ENCODE measurements around the gene RASSF9.

RASSF9 gene

DNA sequence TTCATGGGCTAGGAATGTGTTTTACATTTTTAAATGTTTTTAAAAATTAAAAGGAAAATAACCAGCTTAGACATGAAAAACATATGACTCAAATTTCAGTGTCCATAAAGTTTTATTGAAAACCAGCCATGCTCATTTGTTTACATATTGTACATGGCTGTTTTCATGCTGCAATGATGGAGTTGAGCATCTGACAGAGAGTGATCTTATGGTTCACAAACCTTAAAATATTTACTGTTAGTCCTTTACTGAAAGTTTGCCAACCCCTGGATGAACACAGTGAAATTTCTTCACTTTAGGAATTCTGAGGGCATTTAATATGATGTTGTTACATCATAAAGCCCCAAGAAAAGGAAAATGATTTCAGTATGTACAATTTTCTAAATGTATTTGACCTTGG is 16.1 kb downstream of the RASSF9 start:
- DNase-seq, result no peak

DNA sequence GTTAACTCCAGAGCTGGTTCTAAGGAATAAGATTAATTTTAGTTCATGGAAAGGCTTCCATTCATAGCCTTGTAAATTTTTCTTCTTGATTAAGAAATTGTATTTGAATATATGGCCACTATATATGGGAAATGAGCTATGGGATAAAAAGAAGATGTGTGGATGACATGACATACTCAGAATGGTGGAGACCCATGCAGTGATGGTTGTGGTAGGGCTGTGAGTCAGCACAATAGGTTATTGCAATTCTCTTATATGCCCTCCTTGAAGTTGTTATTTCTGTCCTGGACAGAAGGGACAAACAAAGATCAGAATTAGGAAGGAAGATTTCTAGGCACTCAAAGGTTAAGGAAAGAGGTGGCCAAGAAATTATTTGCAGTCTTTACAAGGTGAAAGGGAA is 21.5 kb downstream of the RASSF9 start:
- no peak for DNase-seq

DNA sequence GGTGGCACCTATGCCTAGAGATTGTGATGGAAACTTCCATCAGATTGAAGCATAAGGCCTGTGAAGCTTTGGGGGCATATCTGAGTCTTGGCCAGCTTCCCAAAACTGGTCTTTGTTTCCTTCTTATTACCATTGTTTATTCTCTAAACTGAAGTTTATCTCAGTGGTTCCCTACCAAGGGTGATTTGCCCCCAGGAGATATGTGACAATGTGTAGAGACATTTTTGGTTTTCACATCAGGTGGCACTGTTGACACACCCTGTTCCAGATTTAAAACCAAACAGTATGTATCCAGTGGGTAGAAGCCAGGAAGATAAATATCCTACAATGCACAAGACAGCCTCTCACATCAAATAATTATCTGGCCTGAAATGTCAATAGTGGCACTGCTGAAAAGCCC is 22.1 kb downstream of the RASSF9 start:
- DNase-seq, result no peak

DNA sequence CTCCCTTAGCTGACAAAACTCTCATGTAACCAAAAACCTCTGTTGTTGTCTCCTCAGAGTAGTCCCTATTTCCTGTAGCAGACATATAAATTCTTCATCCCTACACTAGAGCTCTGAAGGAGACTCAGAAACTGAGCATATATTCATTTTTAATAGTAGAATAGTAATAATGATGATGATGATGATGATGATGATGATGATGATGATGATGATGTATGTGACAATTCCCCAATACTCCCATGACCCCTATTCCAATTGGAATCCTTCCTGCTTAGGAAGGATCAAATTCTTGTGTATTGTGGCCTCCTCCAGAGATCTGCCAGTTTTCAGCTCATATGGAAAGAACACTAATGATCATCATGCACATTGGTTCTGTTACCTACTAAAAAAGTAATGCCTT is 26.7 kb downstream of the RASSF9 start:
- DNase-seq, result no peak

GRCh38 chr12:85807730-85808129 is 28.5 kb downstream of the RASSF9 start:
- DNase-seq, result no peak

DNA sequence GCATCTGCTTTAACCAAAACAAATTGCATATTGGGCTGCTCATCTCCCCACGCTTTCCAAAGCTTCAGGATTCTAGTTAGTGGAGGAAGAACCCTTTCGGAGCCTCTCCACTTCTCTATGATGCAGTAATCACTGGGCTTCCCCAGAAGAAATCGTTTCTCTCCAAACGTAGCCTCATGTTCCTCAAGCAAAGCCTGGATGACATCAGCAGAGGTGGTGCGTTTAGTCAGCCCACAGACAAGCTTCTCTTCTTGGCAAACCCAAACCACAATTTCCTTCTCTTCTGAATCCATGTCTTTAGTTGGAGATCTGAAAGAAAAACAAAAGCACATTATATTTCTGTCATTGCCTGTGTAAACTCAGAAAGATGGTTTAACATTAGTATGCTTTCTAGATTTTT is 30.6 kb downstream of the RASSF9 start:
- no peak for DNase-seq

DNA sequence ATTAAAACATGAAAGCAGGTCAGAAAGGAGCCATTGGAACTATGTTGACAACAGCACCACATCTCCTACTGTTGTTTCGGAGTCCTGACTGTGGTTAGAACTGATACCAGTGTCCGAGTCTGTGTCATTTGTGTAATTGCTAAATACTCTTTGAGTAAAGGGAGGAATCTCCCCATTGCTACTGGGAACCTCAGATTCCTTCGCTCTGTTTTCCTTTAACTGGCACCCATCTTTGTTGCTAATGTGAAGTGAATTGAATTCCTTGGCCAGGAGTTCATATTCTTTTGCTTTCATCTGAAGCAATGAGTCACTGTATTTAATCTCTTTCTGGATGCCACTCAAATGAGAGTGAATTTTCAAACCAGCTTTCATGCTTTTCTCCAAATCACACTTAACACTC is 31.5 kb downstream of the RASSF9 start:
- DNase-seq, result no peak

- no peak for DNase-seq
Observed at GRCh38 chr12:85803923-85804322, 32.3 kb downstream of the RASSF9 start.

DNA sequence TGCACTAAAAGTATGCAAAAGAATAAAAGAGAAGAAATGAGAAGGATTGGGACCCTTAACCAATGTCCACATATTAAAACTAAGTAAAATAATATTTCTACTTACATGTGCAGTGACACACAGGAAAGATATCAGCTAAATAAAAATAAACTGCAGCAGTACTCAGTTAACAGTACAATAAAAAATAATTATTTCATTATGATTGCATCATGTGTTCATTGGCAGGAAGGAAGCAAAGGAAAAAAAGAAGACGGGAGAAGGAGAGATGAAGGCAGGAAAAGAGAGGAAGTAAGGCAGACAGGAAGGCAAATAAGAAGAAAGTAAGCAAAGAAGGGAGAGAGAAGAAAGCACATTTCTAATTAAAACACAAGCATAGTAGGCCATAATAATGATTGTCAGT is 33.0 kb downstream of the RASSF9 start:
- DNase-seq, result no peak

DNA sequence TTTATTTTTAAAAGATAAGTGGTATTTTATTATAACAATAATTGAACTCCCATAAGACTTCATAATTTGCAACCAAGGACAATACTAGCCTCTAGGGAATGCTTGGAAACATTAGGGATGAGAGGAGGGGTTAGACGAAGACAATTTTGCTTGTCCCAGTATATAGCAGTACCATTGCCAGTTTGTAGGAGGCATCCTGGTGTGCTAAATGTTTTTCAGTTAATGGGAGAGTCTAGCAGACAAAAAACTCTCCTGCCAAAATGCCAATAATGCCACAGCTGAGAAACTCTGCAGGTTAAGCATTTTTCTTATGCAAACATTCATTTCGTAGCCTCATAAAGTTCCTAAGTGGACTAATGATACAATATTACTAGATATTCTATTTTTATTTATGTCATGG is 38.1 kb downstream of the RASSF9 start:
- DNase-seq, result no peak

DNA sequence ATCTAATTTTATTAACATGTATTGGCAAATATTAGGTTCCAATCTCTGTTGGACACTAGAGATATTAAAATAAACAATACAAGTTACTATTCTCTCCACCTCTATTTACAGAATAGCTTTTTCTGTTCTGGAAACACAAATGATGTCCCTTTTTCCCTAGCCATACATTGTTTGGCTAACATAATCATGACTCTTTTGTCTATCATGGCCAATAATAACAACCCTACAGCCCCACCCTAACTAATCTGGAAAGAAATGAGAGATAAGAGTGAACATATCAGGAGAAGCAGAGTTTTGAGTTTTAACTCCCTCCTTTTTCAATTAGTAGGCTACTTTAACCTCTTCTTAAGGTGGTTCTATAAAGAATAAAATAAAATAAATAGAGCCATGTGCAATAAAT is 40.2 kb downstream of the RASSF9 start:
- DNase-seq, result no peak

DNA sequence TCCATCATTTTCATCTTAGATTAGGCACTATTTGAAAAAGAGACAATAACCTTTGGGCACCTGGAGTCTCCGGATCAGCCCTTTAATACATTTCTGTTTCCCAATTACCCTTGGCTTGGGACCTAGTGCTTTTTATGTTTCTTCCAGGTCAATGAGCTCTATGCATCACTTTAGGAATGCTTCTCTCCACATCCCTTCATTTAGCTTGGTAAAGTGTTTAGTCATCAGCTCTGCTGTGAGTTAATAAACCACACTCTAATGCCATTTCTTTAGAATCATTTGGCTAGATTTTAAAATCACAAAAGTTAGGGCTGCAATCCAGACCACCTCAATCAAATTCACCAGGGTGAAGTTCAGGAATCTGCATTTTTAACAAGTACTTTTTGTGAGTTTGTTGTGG is 41.7 kb downstream of the RASSF9 start:
- no peak for DNase-seq

DNA sequence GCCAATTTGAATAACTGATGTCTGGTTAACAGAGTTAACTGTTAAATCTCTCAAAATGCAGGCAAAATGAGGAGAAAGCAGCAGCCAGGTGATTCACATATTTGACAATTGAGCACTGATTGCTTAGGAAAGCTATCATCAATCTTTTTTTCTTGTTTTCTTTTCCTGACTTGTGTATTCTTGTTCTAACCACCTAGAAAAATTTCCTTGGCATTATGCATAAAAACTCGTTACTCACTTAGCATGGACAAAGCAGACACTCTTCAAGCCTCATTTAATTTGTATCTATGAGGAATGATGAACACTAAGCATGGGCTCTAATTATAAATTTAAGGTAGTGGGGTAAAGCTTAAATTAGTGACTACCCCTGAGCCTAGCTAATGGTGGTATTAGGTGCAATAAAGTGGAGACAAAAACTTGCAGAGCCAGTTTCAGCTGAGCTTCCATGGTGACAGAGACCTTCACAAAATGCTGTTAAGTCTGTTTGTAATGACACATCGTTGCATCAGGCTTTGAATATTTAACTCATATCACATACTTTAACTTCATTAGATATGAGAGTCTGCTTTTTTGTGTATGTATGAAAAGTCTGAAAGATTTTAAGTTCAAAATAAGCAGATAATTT is 52.0 kb downstream of the RASSF9 start:
- no peak for DNase-seq

DNA sequence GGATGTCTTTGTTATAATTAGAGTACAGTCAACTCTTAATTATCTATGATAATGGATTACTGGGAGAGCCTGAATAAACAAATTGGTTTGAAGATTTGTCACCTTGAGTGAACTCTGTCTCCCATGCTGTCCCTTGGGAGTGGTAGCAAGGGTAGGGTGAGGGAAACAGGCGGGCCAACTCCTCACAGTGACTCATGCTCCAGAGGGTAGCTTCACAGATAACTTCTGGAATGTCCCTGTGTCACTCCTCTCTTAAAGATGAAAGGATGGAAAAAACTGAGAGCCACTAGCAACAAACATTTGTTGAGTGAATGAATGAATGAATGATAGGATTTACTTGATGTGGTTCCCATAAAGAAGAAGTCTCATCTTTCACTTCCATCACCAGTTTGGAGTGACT is 53.5 kb downstream of the RASSF9 start:
- no peak for DNase-seq

DNA sequence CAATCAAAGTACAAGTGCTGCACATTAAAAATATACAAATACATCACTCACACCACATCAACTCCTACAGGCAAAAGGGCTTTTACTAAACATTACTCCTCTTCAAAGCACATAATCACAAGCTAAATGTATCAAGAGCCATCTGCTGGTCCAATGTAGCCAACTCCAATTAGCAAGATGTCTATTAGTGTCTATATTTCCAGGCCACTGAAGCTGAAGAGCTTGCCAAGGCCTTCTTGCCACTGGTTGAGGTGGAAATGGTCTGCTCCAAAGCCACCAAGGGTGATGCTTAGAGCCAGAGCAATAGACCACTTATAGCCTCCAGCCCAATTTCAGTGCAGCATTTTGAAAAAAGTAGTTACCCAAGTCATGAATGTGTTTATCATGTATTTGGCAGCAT is 54.4 kb downstream of the RASSF9 start:
- no peak for DNase-seq

- DNase-seq, result no peak
Observed at GRCh38 chr12:85779768-85780167, 56.4 kb downstream of the RASSF9 start.

DNA sequence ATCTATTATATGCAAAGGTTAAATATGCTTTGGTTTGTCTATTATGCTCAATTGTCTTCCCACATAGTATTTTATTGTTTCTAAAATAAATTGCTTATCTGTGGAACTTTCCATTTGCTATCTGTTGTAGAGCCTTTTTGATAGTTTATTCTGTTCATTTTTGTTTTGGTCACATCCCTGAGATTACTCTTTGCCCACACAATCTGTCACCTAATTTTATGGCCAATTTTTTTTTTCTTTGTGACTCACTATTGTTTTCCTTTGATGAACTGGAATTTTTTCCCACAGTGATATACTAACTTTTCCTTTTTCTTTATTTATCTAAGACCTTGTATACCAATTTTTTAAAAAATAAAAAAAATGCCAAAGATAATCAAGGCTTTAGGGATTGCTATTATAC is 61.1 kb downstream of the RASSF9 start:
- DNase-seq, result no peak

- DNase-seq, result no peak
Observed at GRCh38 chr12:85765453-85765869, 70.7 kb downstream of the RASSF9 start.

DNA sequence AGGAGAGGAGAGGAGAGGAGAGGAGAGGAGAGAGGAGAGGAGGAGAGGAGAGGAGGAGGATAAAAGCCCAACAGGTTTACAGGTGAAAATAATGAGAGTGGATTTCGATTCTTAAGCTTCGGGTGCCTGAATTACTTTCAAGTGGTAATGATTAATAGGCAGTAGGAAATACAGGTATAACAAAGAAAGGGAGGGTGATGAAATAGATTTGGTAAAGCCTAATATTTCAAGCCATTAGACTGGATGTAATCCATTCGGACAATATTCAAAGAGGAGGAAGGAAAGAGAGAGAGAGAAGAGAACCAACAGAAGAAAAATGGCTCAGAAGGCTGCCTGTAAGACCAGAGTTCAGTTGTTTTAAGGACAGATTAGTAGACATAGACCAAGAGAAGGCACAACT is 76.6 kb downstream of the RASSF9 start:
- no peak for DNase-seq

- DNase-seq, result no peak
Observed at GRCh38 chr12:85759091-85759490, 77.1 kb downstream of the RASSF9 start.

DNA sequence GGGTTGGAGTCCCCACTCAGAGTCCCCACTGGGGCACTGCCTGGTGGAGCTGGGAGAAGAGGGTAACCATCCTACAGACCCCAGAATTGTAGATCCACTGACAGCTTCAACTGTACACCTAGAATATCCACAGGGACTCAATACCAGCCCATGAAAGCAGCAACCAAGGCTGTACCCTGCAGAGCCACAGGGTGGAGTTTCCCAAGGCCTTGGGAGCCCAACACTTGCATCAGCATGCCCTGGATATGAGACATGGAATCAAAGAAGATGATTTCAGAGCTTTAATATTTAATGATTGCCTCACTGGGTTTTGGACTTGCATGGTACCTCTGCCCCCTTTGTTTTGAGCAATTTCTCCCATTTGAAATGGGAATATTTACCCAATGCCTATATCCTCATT is 80.4 kb downstream of the RASSF9 start:
- DNase-seq, result no peak

Data from 8988T (cell line).